HG03039 (cell line): ENCODE measurements around the gene LIN54.
"Not testable (repeated sequence)": the region's sequence is repeated elsewhere in the genome, so short reads cannot be mapped to it uniquely, and the experiment has no call there.

Source experiments
- ATAC-seq: cut with Tn5 transposase; IDR thresholded peaks from one replicate; pipeline ENCODE4 v1.9.1; 2021; ENCODE audit warnings: mild to moderate bottlenecking, moderate library complexity; ENCODE audit not compliant: unreplicated experiment

Gene LIN54

GRCh38 chr4:83012687-83013419 is 2.2 kb upstream of the LIN54 start:
- ATAC-seq, result peak; percentile 86

GRCh38 chr4:83012200-83012686 is 1.6 kb upstream of the LIN54 start:
- ATAC-seq, result peak; percentile 9

- no peak for ATAC-seq
Observed at GRCh38 chr4:83011689-83012199, 1.1 kb upstream of the LIN54 start.

GRCh38 chr4:83010111-83010521 is 507 bp downstream of the LIN54 start:
- ATAC-seq, result no peak

- no peak for ATAC-seq
Observed at GRCh38 chr4:83009529-83009928, 1.1 kb downstream of the LIN54 start.

- not testable (repeated sequence) for ATAC-seq
Observed at GRCh38 chr4:83003044-83003791, 7.4 kb downstream of the LIN54 start.

GRCh38 chr4:83002329-83002728 is 8.3 kb downstream of the LIN54 start:
- no peak for ATAC-seq

- no peak for ATAC-seq
Observed at GRCh38 chr4:82998898-82999297, 11.7 kb downstream of the LIN54 start.

GRCh38 chr4:82994834-82995233 is 15.8 kb downstream of the LIN54 start:
- no peak for ATAC-seq

- peak; percentile 92 for ATAC-seq
Observed at GRCh38 chr4:82989575-82990429, 20.8 kb downstream of the LIN54 start.

GRCh38 chr4:82988323-82988832 is 22.2 kb downstream of the LIN54 start:
- no peak for ATAC-seq

GRCh38 chr4:82987519-82987918 is 23.1 kb downstream of the LIN54 start:
- ATAC-seq, result not testable (repeated sequence)

GRCh38 chr4:82984459-82984858 is 26.2 kb downstream of the LIN54 start:
- ATAC-seq, result no peak

GRCh38 chr4:82983444-82983843 is 27.2 kb downstream of the LIN54 start:
- ATAC-seq, result no peak

GRCh38 chr4:82981138-82981537 is 29.5 kb downstream of the LIN54 start:
- ATAC-seq, result no peak

GRCh38 chr4:82975792-82976191 is 34.8 kb downstream of the LIN54 start:
- ATAC-seq, result no peak

- no peak for ATAC-seq
Observed at GRCh38 chr4:82969414-82969813, 41.2 kb downstream of the LIN54 start.

GRCh38 chr4:82968972-82969371 is 41.7 kb downstream of the LIN54 start:
- peak; percentile 51 for ATAC-seq

- ATAC-seq, result no peak
Observed at GRCh38 chr4:82965763-82966162, 44.9 kb downstream of the LIN54 start.

- ATAC-seq, result no peak
Observed at GRCh38 chr4:82957045-82957444, 53.6 kb downstream of the LIN54 start.

- ATAC-seq, result no peak
Observed at GRCh38 chr4:82954212-82954611, 56.4 kb downstream of the LIN54 start.
